Measurements from ENCODE around the gene MIGA1.

Gene MIGA1

DNA sequence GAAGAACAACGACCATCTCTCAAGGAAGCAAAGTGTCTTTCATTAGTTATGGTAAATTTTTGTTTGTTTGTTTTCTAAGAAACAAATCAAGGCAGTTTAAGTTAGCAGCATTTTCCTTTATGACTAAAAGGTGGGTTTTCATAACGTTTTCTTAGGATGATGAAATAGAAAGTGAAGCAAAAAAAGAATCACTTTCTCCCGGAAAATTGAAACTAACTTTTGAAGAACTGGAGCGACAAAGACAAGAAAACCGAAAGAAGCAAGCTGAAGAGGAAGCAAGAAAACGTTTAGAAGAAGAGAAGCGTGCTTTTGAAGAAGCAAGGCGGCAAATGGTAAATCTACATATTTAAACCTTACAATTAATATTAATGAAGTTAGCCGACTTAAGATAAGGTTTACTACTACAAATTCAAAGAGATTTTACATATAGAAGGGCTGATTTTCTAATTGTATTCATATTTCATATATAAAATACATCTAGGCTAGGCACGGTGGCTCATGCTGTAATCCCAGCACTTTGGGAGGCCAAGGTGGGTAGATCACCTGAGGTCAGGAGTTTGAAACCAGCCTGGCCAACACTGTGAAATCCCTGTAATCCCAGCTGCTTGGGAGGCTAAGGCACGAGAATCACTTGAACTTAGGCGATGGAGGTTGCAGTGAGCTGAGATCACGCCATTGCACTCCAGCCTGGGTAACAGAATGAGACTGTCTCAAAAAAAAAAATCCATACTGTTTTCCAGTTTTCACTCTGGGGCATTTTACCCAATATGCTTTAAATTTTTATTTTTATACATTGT, 147.3 kb downstream of the MIGA1 start:
- no peak for DNase-seq

- DNase-seq: no peak
Measured at GRCh38 chr1:77927414-77927813, 148.0 kb downstream of the MIGA1 start.

Measured in hematopoietic multipotent progenitor cell treated with erythropoietin and hydrocortisone succinate and interleukin-3 and kit ligand, for 6 days (in vitro differentiated cells).